Parathyroid adenoma (tissue), 2 donors: ENCODE measurements around the gene PIH1D1.

Experiments used
- H2AFZ ChIP-seq: fragments of 300-600 bp; sonication (generic); one replicate; pipeline ENCODE4 v1.7.0; 2017; ENCODE audit warnings: antibody characterized with exemption, mild to moderate bottlenecking
- H3K27ac ChIP-seq: fragments of 300-600 bp; sonication (generic); one replicate; pipeline ENCODE4 v1.7.0; 2017
- H3K27me3 ChIP-seq: fragments of 300-600 bp; sonication (generic); one replicate; pipeline ENCODE4 v1.7.0; 2017; ENCODE audit warnings: low read length; ENCODE audit not compliant: control insufficient read depth, insufficient read depth
- H3K36me3 ChIP-seq: fragments of 300-600 bp; sonication (generic); one replicate; pipeline ENCODE4 v1.7.0; 2017; ENCODE audit warnings: low read length; ENCODE audit not compliant: control insufficient read depth, insufficient read depth
- H3K4me1 ChIP-seq: fragments of 300-600 bp; sonication (generic); one replicate; pipeline ENCODE4 v1.7.0; 2017; ENCODE audit warnings: control low read depth
- H3K4me2 ChIP-seq: fragments of 300-600 bp; sonication (generic); one replicate; pipeline ENCODE4 v1.7.0; 2017; ENCODE audit warnings: low read length
- H3K4me3 ChIP-seq: fragments of 300-600 bp; sonication (generic); one replicate; pipeline ENCODE4 v1.7.0; 2017; ENCODE audit warnings: low read depth, low read length
- H3K79me2 ChIP-seq: fragments of 300-600 bp; sonication (generic); one replicate; pipeline ENCODE4 v1.7.0; 2017; ENCODE audit warnings: control low read depth
- H3K9ac ChIP-seq: fragments of 300-600 bp; sonication (generic); one replicate; pipeline ENCODE4 v1.7.0; 2017; ENCODE audit warnings: mild to moderate bottlenecking
- H3K9me3 ChIP-seq: fragments of 300-600 bp; sonication (generic); one replicate; pipeline ENCODE4 v1.7.0; 2017; ENCODE audit warnings: low read length; ENCODE audit not compliant: control insufficient read depth
- TF ChIP-seq, protein P1 (sequence below): fragments of 300-600 bp; sonication (generic); IDR thresholded peaks from one replicate; pipeline ENCODE4 v1.7.0; 2017; ENCODE audit warnings: antibody characterized with exemption, mild to moderate bottlenecking
- donor health status: primary hyperparathyroidism.

PIH1D1 gene

DNA sequence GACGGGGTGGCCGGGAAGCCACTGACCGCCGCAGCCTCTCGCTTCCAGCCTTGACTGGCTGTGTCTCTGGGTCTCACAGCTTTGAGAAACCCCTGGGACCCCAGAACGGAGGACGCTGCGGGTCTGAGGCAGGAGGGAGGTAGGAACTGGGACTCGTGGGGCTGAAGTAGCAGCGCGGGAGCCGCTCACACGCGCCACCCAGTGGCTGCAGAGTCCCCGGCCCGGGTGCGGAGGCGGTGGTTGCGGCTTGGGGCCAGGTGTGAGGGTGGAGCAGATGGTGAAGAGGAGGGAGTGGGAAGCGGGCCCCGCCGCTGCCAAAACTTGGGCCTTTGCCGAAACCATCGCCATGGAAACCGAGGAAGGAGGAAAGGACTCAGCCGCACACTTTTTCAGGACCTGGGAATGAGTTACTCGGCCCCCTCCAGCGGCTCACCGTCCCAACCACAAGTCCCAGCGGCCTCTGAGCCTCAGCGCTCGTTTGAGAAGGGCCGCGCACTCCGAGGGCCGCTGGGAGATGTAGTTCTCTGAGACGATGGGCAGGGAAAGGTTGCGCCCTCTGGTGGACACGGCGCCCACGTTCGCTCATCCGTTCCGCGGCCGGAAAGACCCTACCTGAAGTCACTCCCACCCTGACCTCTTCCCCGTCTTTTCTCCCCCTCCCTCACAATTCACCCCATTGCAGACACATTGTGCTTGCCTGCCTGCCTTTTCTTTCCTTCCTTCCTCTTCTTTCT, 8.1 kb downstream of the PIH1D1 start:
- Histone ChIP-seq H3K4me1 (no peaks in the 10 kb centered on the region), H3K27me3 (peaks cover 4% of the 10 kb centered on the region), H2AFZ (peak overlapping the region; percentile 86), H3K79me2 (no peaks in the 10 kb centered on the region), H3K27ac (peak overlapping the region; percentile 67), H3K36me3 (no peaks in the 10 kb centered on the region), H3K9me3 (no peaks in the 10 kb centered on the region), H3K9ac (no peak overlapping the region), H3K4me2 (peak overlapping the region; percentile 97), H3K4me3 (peak overlapping the region; percentile 91)
- TF ChIP-seq, protein P1, sequence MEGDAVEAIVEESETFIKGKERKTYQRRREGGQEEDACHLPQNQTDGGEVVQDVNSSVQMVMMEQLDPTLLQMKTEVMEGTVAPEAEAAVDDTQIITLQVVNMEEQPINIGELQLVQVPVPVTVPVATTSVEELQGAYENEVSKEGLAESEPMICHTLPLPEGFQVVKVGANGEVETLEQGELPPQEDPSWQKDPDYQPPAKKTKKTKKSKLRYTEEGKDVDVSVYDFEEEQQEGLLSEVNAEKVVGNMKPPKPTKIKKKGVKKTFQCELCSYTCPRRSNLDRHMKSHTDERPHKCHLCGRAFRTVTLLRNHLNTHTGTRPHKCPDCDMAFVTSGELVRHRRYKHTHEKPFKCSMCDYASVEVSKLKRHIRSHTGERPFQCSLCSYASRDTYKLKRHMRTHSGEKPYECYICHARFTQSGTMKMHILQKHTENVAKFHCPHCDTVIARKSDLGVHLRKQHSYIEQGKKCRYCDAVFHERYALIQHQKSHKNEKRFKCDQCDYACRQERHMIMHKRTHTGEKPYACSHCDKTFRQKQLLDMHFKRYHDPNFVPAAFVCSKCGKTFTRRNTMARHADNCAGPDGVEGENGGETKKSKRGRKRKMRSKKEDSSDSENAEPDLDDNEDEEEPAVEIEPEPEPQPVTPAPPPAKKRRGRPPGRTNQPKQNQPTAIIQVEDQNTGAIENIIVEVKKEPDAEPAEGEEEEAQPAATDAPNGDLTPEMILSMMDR = peak; percentile 76

DNA sequence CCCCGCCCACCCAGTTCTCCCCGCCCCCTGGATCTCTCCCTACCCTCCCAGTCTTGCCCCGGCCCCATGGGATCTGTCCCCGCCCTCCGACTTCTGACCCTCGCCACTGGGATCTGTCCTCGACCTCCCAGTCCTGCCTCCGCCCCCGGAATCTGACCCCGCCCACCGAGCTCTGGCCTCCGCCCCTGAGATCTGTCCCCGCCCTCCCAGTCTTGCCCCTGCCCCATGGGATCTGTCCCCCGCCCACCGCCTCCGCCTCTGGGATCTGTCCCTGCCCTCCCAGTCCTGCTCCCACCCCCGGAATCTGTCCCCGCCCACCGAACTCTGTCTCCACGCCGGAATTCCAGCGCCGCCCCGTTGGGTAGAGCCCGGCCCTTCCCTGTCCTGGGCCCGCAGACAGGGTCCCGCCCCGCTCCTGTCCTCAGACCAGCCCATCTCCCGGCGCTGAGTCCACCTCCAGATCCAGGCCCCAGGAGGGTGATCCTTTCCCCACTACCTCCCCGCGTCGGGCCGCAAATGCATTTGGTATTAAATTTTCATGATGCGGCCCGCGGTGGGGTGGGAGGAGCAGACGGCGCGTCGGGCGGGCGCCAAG, 8.7 kb downstream of the PIH1D1 start:
- peak overlapping the region; percentile 67 for H3K27ac ChIP-seq
- no peaks in the 10 kb centered on the region for H3K4me1 ChIP-seq
- H3K27me3 ChIP-seq = peaks cover 4% of the 10 kb centered on the region
- H3K9me3 ChIP-seq = no peaks in the 10 kb centered on the region
- TF ChIP-seq, protein P1 = no peak
- no peak overlapping the region for H3K9ac ChIP-seq
- no peaks in the 10 kb centered on the region for H3K79me2 ChIP-seq
- H2AFZ ChIP-seq = peak overlapping the region; percentile 86
- H3K4me2 ChIP-seq = peak overlapping the region; percentile 97
- H3K4me3 ChIP-seq = peak overlapping the region; percentile 91
- H3K36me3 ChIP-seq = no peaks in the 10 kb centered on the region

DNA sequence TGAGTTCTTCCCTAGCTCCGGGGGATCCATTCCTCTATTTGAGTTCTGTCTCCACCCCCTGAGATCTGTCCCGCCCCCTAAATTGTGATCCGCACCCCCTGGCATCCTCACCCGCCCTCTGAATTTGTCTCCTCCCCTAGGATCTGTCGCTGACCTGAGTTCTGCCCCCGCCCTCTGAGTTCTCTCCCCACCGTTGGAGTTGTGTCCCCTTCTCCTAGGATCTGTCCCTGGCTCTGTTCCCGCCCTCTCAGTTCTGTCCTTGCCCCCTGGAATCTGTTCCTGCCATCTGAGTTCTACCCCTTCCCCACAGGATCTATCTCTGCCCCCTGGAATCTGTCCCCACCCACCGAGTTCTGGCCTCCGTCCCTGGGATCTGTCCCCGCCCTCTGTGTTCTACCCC, 9.3 kb downstream of the PIH1D1 start:
- TF ChIP-seq, protein P1 = no peak
- no peaks in the 10 kb centered on the region for H3K36me3 ChIP-seq
- no peak overlapping the region for H3K9ac ChIP-seq
- H3K27ac ChIP-seq = no peak overlapping the region
- peak overlapping the region; percentile 9 for H3K4me3 ChIP-seq
- peak overlapping the region; percentile 97 for H3K4me2 ChIP-seq
- H3K79me2 ChIP-seq = no peaks in the 10 kb centered on the region
- peaks cover 4% of the 10 kb centered on the region for H3K27me3 ChIP-seq
- no peaks in the 10 kb centered on the region for H3K4me1 ChIP-seq
- no peak overlapping the region for H2AFZ ChIP-seq
- H3K9me3 ChIP-seq = no peaks in the 10 kb centered on the region

DNA sequence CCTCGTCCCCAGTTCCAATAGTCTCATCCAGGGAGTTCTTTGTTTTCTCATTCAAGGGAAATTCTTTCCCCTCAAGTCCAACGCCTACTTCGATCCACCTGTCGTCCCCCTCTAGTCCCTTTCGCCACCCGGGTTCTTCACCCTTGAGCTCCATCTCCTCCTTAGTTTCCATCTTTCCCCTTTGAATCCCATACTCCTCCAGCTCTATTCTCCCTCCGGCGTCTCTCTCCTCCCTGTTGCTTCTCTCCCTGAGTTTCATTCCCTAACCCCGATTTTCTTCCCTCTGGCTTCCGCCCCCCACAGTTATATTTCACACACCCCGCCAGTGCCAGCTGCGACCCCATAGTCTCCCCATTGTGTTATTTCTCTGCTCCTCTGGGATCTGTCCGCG, 9.7 kb downstream of the PIH1D1 start:
- Histone ChIP-seq H3K9me3 (no peaks in the 10 kb centered on the region), H2AFZ (no peak overlapping the region), H3K9ac (no peak overlapping the region), H3K79me2 (no peaks in the 10 kb centered on the region), H3K36me3 (no peaks in the 10 kb centered on the region), H3K4me2 (peak overlapping the region; percentile 97), H3K4me1 (no peaks in the 10 kb centered on the region), H3K27ac (no peak overlapping the region), H3K4me3 (peak overlapping the region; percentile 9), H3K27me3 (peaks cover 4% of the 10 kb centered on the region)
- TF ChIP-seq, protein P1 = no peak
